NCI-H1930 (cell line): ENCODE data around the gene PCYT2.
"Not testable (repeated sequence)": the region's sequence is repeated elsewhere in the genome, so short reads cannot be mapped to it uniquely, and the experiment has no call there.

Experiments
- DNase-seq, 2 experiments: peaks; one replicate each; lab custom pipeline; 2025; lab: John Stamatoyannopoulos, UW

The PCYT2 gene

GRCh38 chr17:81927152-81927652, 16.0 kb upstream of the PCYT2 start:
- no peak for DNase-seq

GRCh38 chr17:81926451-81927151, 15.4 kb upstream of the PCYT2 start:
- no peak for DNase-seq

- DNase-seq: no peak
Measured at GRCh38 chr17:81925860-81926450, 14.8 kb upstream of the PCYT2 start.

- no peak for DNase-seq
Measured at GRCh38 chr17:81924557-81925532, 13.6 kb upstream of the PCYT2 start.

- DNase-seq: no peak
Measured at GRCh38 chr17:81923302-81924260, 12.4 kb upstream of the PCYT2 start.

- no peak for DNase-seq
Measured at GRCh38 chr17:81922566-81923301, 11.5 kb upstream of the PCYT2 start.

- DNase-seq: no peak
Measured at GRCh38 chr17:81921996-81922565, 10.9 kb upstream of the PCYT2 start.

GRCh38 chr17:81921537-81921862, 10.3 kb upstream of the PCYT2 start:
- no peak for DNase-seq

GRCh38 chr17:81920612-81921536, 9.7 kb upstream of the PCYT2 start:
- DNase-seq: no peak

GRCh38 chr17:81918832-81919545, 7.8 kb upstream of the PCYT2 start:
- no peak for DNase-seq

- DNase-seq: not testable (repeated sequence)
Measured at GRCh38 chr17:81918333-81918669, 7.1 kb upstream of the PCYT2 start.

GRCh38 chr17:81917565-81918332, 6.5 kb upstream of the PCYT2 start, which contains the start of gene SIRT7:
Gene SIRT7, minus strand, starts transcription at chr17:81918176. Its CDS starts 45 bp downstream, at chr17:81918131.
- DNase-seq: peak; percentile 78 to 89

GRCh38 chr17:81916234-81917001, 5.2 kb upstream of the PCYT2 start:
- no peak for DNase-seq

- DNase-seq: no peak
Measured at GRCh38 chr17:81915331-81915730, 4.1 kb upstream of the PCYT2 start.

- no peak for DNase-seq
Measured at GRCh38 chr17:81914103-81914850, 3.1 kb upstream of the PCYT2 start.

GRCh38 chr17:81913394-81914102, 2.3 kb upstream of the PCYT2 start:
- DNase-seq: no peak
